ENCODE data around the gene TTPAL. TPM values are rescaled to one million over a fixed set of nuclear protein-coding genes. Genes with fewer than 3 reads are reported as not detected.

TTPAL gene
- total and polyA plus RNA-seq, 2 donors (not counting 1 experiment from before 2014, with no cell fraction given): 11.9 to 12.6 TPM

DNA sequence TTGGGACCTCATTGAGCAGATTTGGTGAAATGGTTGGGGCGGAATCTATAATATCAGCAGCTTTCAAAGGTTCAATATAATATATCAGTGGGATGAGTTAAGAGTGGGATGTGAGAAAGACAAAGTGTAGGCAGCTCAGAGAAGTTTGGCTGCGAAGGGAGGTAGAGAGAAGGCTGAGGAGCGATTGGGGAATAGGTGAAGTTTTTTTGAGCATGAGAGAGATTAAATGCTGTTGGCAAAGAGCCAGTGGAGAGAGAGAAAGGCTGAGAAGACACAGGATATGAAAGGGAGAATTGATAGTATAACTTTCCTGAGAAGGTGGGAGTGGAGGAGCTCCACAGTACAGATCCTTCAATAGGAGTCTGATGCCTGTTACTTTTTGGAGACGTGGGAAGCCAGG, 58.3 kb downstream of the TTPAL start:
- H3K4me3 ChIP-seq (replicated peaks in 1 of 4; ENCODE audit: control extremely low read depth in 1 of 4, insufficient read depth in 1 of 4, low read depth in 3 of 4, low read length in 4 of 4): no peak overlapping the region
- H3K4me1 ChIP-seq (ENCODE audit: control insufficient read depth, extremely low read depth, insufficient read depth, low read length): peaks cover 5% of the 10 kb centered on the region
- H3K27ac ChIP-seq (ENCODE audit: insufficient read depth, low read length): no peak overlapping the region
- H3K36me3 ChIP-seq (ENCODE audit: control insufficient read depth, insufficient read depth, low read length): no peaks in the 10 kb centered on the region
- no peaks in the 10 kb centered on the region for H3K79me2 ChIP-seq (ENCODE audit: control insufficient read depth, insufficient read depth, low read length)
- DNase-seq (ENCODE audit: low read depth in 2 of 2): no peak
- TF ChIP-seq CTCF (conservative IDR thresholded peaks at IDR 0.05 in 1 of 2, IDR thresholded peaks at IDR 0.05 in 1 of 2; ENCODE audit: low read depth in 1 of 2, low read length in 2 of 2): no peak
- TF ChIP-seq EZH2 (IDR thresholded peaks at IDR 0.05; ENCODE audit: low read length, missing control alignments): no peak
- no peaks in the 10 kb centered on the region for H4K20me1 ChIP-seq (ENCODE audit: control insufficient read depth, extremely low read depth, insufficient read depth, low read length)
- H3K9me3 ChIP-seq (ENCODE audit: control insufficient read depth, insufficient read depth, low read depth, low read length): no peaks in the 10 kb centered on the region
- no peaks in the 10 kb centered on the region for H3K27me3 ChIP-seq (ENCODE audit: control insufficient read depth, insufficient read depth, low read length)
- no peak overlapping the region for H3K4me2 ChIP-seq (ENCODE audit: extremely low read depth, insufficient read depth, low read length)
- no peak overlapping the region for H2AFZ ChIP-seq (ENCODE audit: low read length)
- no peak overlapping the region for H3K9ac ChIP-seq (ENCODE audit: insufficient read depth, low read length)

- Histone ChIP-seq H3K36me3 (ENCODE audit: control insufficient read depth, insufficient read depth, low read length) (no peaks in the 10 kb centered on the region), H3K9me3 (ENCODE audit: control insufficient read depth, insufficient read depth, low read depth, low read length) (no peaks in the 10 kb centered on the region), H2AFZ (ENCODE audit: low read length) (no peak overlapping the region), H3K79me2 (ENCODE audit: control insufficient read depth, insufficient read depth, low read length) (no peaks in the 10 kb centered on the region), H3K27me3 (ENCODE audit: control insufficient read depth, insufficient read depth, low read length) (no peaks in the 10 kb centered on the region), H4K20me1 (ENCODE audit: control insufficient read depth, extremely low read depth, insufficient read depth, low read length) (no peaks in the 10 kb centered on the region), H3K4me2 (ENCODE audit: extremely low read depth, insufficient read depth, low read length) (no peak overlapping the region), H3K27ac (ENCODE audit: insufficient read depth, low read length) (no peak overlapping the region), H3K4me3 (replicated peaks in 1 of 4; ENCODE audit: control extremely low read depth in 1 of 4, insufficient read depth in 1 of 4, low read depth in 3 of 4, low read length in 4 of 4) (no peak overlapping the region), H3K9ac (ENCODE audit: insufficient read depth, low read length) (no peak overlapping the region), H3K4me1 (ENCODE audit: control insufficient read depth, extremely low read depth, insufficient read depth, low read length) (peaks cover 9% of the 10 kb centered on the region)
- DNase-seq (ENCODE audit: low read depth in 2 of 2): no peak
- TF ChIP-seq CTCF (conservative IDR thresholded peaks at IDR 0.05 in 1 of 2, IDR thresholded peaks at IDR 0.05 in 1 of 2; ENCODE audit: low read depth in 1 of 2, low read length in 2 of 2) (no peak), EZH2 (IDR thresholded peaks at IDR 0.05; ENCODE audit: low read length, missing control alignments) (no peak)
Measured at GRCh38 chr20:44536175-44536574, 60.5 kb downstream of the TTPAL start.

- Histone ChIP-seq H3K9ac (ENCODE audit: insufficient read depth, low read length) (no peak overlapping the region), H3K9me3 (ENCODE audit: control insufficient read depth, insufficient read depth, low read depth, low read length) (no peaks in the 10 kb centered on the region), H3K79me2 (ENCODE audit: control insufficient read depth, insufficient read depth, low read length) (no peaks in the 10 kb centered on the region), H3K27ac (ENCODE audit: insufficient read depth, low read length) (no peak overlapping the region), H4K20me1 (ENCODE audit: control insufficient read depth, extremely low read depth, insufficient read depth, low read length) (no peaks in the 10 kb centered on the region), H3K4me2 (ENCODE audit: extremely low read depth, insufficient read depth, low read length) (no peak overlapping the region), H3K4me3 (replicated peaks in 1 of 4; ENCODE audit: control extremely low read depth in 1 of 4, insufficient read depth in 1 of 4, low read depth in 3 of 4, low read length in 4 of 4) (no peak overlapping the region), H3K4me1 (ENCODE audit: control insufficient read depth, extremely low read depth, insufficient read depth, low read length) (peaks cover 4% of the 10 kb centered on the region), H2AFZ (ENCODE audit: low read length) (no peak overlapping the region), H3K36me3 (ENCODE audit: control insufficient read depth, insufficient read depth, low read length) (no peaks in the 10 kb centered on the region), H3K27me3 (ENCODE audit: control insufficient read depth, insufficient read depth, low read length) (no peaks in the 10 kb centered on the region)
- TF ChIP-seq EZH2 (IDR thresholded peaks at IDR 0.05; ENCODE audit: low read length, missing control alignments) (no peak), CTCF (conservative IDR thresholded peaks at IDR 0.05 in 1 of 2, IDR thresholded peaks at IDR 0.05 in 1 of 2; ENCODE audit: low read depth in 1 of 2, low read length in 2 of 2) (peak; percentile 32 to 39)
- peak in 1 of 2 donors; percentile 46 for DNase-seq (ENCODE audit: low read depth in 2 of 2)
Measured at GRCh38 chr20:44537993-44538392, 62.3 kb downstream of the TTPAL start.

Data from fibroblast of lung (primary cell).